ENCODE measurements around the gene LEFTY1.

The LEFTY1 gene

DNA sequence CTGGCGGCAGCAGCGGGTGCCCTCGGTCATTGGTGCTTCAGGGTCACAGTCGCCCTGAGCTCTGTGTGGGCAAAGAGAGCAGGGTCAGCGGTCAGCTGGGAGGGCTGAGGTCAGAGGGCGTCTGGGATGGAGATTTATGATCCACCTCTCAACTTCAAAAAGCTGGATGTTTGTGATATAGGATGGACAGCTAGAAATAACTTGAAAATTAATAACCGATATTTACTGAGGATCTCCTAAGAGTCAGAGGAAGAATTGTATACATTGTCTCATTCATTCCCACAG lies 2.0 kb downstream of the LEFTY1 start:
- no peak for DNase-seq

DNA sequence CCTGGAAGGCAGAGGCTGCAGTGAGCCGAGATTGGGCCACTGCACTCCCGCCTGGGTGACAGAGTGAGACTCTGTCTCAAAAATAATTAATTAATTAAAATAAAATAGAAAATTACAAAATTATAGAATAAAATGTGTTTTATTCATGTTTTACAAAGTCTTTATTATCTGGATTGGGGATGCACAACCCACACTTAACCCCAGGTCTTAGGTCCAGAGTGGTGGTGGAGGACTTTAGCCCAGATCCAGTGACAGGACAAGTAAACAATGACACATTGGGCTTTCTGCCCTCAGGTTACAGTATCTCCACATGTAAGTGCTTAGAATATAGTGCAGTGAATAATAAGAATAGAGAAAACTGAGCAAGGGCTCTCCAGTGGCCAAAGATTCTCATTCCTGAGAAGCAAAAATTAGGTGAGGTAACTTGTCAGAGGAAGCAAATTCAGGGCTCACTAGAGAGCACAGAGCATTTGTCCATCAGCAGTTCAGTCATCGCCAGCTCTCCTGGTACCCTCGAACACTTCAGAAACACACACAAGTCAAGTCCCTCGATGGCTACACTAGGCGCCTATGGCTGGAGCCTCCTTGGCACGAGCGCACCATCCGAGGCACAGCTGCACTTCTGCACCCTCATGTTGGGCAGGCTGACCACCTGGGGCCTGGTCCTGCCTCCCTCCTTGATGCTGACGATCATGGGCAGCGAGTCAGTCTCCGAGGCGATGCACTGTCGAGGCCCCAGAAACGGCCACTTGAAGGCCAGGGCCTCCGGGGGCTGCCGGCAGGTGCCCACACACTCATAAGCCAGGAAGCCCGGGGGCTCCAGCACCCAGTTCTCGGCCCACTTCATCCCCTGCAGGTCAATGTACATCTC lies 2.6 kb downstream of the LEFTY1 start:
- DNase-seq: no peak

GRCh38 chr1:225885336-225885735 lies 3.6 kb downstream of the LEFTY1 start:
- no peak for DNase-seq

- no peak for DNase-seq
Measured at GRCh38 chr1:225883616-225884265, 5.2 kb downstream of the LEFTY1 start.

DNA sequence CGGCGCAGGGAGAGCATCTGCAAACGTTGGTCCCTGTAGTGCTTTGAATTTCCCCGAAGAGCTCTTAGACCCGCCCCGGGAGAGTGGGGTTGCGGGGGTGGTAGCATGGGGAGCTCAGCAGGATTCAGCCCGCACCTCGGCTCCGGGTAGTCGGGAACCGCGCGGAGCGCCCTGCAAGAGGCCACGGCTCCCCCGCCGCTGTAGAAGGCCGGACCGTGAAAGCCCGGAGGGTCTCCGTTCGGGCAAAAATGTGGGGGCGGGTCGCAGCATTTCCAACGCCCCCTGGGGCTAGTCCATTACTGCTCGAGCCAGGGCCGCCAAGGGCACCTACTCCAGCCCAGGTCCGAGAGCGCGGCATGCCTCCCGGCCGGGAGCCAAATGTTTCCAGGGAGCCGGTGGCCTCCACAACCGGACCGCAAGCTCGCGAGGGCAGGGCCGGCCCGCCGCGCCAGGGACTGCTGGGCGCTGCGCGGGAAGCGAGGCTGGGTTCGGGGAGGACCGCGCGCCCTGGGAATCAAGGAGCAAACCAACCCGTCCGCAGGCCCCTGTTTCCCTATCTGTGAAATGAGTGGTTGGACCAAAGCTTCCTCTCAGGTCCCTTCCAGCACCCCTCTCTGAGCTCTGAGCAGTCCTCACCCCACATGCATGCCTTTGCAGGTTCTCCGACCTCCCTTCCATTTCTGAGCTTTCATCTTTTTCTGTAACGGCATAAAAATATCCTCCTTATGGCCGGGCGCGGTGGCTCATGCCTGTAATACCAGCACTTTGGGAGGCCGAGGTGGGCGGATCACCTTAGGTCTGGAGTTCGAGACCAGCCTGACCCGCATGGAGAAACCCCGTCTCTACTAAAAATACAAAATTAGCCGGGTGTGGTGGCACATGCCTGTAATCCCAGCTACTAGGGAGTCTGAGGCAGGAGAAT lies 6.0 kb downstream of the LEFTY1 start:
- no peak for DNase-seq

GRCh38 chr1:225881959-225882693 lies 6.8 kb downstream of the LEFTY1 start, which contains the start of gene TMEM63A:
TMEM63A (minus strand) TSS chr1:225882380; CDS start chr1:225877580, 4,800 bp downstream.
- no peak for DNase-seq

DNA sequence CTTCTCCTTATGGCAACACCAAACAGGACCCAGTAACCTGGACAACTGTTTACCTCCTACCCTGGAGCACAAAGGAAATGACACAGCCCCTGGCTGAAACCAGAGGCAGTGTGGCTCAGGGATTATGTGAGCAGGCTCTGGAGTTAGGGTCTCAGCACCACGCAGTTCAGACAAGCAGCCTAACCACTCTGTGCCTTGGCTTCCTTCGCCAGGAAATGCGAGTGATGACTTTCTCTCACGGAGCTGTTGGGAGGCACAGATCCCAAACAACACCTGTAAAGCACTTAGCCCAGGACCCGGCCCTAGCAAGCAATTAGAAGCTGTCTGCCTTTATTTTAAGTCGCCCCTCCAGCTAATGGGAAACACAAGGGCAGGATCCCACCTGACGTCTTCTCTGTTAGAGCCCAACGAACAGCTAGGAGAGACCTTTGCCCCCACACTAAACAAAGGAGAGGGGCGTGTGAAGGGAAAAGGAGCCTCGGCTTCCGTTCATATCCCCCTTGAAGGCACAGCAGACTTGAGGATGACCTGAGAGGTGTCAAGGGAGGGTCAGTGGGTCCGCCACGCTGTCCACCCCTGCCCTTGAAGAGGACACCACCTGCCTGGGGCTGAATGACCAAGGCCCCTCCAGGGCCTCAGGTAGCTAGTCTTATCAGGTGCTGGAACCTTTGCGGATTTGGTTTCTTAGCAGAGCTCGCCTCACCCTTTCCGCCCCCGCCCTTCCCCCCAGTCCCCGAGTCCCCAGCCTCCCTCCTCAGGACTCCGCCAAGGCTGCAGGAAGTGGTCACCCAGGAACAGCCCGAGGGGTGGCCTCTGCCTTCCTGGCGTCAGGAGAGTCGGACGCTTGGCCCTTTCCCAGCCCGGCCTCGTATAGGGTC lies 7.6 kb downstream of the LEFTY1 start:
- no peak for DNase-seq

DNA sequence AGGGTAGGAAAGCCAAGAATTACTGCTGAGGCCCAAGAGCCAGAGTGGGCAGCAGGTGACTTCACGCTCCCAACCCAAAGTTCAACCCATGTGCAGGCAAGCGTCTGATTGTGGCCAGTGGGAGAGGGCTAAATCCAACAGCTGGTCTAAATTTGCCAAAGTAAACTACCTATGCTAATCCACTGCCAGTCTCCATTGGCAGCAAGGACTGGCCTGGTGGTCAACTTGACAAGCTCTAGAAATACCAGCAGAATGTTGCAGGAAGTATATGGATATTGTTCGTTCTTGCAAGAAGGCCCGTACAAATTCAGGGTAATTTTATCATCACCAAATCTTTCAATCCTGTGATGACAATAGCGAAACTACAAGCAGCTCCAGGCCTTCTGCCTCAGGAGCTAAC lies 8.3 kb downstream of the LEFTY1 start:
- DNase-seq: no peak

DNA sequence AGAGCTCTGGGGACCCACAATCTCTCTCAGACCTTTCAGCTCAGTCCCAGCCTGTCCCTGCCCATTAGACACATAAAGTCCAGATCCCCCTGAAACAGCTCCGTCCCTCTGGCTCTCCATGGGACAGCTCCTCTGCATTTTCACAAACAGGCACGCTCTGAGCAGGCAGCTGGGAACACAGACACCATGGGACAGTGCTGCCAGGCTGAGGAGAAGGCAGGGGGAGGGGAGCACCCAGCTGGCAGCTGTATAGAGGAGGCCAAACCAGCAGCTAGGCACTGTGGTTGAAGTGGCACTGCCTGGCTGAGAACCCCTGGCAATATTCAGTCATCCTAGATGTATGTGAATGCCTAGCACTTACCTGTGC lies 8.7 kb downstream of the LEFTY1 start:
- DNase-seq: no peak

DNA sequence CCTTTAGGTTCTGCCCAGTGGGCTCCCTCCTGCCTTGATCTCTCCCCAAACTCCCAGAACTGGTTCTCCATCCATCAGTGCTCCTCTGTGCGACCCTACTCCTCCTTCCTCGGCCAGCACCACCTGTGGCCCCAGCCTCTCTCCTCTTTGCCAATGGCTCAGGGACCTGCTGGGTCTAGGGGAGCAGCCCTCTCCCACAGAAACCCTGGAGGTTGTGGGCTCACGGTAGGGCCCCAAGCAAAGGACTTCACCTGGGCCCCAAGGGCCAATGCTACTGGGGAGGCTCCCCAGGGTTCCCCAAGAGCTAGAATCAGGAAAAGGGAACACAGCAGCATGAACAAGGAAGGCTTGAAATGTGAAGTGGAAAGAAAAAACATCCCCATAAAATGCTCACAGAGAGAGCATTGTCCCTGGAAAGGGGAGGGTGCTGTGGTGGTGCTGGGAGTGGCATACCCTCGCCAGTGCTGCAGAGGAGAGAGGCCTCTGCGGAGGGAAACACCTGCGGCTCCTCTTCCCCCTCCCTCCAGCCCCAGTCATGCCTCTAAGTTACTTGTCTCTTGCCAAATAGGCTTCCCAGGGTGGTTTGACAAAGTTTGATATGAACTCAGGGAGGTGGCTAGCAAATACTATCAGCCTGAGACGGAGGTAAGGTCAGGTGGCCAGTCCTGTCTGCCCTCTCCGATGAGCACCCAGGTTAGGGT lies 9.3 kb downstream of the LEFTY1 start:
- DNase-seq: no peak

DNA sequence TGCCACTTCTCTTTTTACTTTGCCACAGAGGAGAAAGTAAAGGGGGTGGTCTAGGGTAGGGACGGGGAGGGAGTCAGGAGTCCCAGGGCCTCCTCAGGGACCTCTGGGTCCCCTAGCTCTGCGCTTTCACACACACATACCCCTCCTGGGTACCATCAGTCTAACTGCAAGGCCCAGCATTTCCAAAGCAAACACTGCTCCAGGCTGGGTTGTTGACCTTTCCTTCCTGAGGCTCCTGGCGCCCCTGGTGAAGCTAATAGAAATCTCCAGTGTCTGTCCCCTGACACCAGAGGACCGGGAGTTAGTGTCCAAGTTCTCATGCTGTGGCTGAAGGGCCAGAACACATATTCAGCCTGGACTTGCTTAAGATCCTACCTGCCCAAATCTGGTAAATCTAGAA lies 10.7 kb downstream of the LEFTY1 start:
- DNase-seq: no peak

DNA sequence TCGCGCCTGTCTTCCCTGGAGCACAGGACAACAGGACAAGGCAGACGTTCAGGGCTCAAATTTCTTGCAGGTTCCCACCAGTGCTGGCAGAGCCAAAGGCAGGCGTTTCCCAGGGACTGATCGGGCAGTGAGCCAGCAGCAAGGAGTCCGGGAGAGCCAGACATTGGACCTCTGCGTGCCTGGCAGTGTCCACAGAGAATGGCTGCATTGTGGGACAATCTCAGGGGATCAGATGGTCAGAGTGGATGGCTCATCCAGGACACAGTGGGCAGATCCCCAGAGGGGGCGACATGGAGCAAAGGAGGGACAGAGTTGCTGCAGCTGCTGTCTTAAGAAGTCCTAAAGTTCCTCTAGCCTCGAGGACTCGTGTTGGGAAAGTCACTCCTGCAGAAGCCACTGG lies 11.4 kb downstream of the LEFTY1 start:
- no peak for DNase-seq

DNA sequence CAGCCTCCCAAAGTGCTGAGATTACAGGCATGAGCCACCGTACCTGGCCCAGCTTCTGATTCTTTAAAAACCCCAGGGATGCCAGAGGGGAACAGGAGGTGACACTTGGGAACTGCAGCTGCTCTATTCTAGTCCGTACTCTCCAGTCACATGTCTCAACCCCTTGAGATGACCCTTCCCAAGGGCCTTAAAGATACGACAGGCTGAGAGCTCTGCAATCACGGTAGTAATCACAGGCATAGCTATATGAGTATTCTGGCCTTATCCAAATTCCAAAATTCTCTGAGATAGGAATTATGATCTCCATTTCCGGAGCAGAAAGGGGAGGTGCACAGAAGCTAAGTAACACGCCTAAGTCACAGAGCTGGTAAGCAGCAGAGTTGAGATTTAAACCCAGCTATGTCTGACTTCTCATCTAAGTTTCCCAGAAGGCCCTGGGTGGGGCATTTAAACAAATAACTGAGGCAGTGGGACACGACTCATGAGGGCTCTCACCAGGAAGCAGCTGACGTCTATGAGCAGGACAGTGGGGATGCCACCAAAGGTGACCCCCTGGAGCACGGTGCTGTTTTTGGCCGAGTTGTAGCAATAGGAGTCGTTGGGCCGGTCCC lies 11.9 kb downstream of the LEFTY1 start:
- DNase-seq: no peak

DNA sequence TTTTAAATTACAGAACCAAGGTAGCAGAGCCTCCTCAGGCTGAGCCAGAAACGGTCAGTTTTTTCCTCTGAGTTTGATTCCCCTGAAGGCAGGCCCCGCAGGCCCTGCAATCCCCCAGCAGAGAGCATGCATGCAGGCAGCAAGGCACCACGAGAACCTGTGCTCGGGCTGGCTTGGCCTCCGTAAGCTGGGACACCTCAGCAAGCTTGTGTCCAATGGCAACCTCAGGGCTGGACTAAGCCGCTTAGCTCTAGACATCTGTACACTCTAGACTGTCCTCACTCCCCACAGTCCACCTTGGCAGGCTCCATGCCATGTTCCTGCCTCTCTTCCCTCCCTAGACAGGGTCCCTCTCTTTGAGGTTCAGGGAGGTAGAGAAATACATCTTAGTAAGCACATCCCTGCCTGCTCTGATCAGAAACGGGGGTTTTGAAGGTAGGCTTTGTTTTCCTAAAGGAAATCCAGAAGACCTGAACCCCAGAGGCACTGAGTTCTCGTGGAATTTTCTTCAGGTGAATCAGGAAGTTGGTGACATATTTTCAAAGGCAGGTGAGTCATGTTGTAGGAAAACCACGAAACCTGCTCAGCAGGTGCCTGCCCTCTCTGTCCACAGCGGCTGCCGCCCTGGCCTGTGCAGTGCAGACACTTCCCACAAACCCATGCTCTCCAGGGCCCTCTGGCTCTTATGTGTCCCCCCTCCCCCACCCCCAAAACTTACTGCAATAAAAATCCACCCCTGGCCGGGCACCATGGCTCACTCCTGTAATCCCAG lies 13.7 kb downstream of the LEFTY1 start:
- no peak for DNase-seq

DNA sequence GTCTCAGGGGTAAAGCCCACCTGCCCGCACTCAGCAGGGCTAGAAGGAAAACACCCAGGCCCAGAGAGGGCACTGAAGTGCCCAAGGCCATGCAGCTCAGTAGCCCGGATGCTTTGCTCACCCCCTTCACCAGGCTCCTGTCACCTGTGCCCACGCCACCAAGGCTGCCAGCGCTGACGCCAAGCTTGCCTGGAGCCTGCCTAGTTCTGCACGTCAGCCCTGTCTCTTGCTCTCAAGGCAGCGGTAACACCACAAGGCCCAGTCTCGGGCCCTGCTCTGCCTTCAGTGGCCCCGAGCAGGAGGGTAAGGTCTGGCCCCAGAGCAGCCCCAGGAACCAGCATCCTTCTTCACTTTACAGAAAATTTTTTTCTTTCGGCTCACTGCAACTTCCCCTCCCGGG lies 14.5 kb downstream of the LEFTY1 start:
- DNase-seq: no peak

- no peak for DNase-seq
Measured at GRCh38 chr1:225873281-225873850, 15.6 kb downstream of the LEFTY1 start.

- no peak for DNase-seq
Measured at GRCh38 chr1:225872075-225872430, 16.9 kb downstream of the LEFTY1 start.

DNA sequence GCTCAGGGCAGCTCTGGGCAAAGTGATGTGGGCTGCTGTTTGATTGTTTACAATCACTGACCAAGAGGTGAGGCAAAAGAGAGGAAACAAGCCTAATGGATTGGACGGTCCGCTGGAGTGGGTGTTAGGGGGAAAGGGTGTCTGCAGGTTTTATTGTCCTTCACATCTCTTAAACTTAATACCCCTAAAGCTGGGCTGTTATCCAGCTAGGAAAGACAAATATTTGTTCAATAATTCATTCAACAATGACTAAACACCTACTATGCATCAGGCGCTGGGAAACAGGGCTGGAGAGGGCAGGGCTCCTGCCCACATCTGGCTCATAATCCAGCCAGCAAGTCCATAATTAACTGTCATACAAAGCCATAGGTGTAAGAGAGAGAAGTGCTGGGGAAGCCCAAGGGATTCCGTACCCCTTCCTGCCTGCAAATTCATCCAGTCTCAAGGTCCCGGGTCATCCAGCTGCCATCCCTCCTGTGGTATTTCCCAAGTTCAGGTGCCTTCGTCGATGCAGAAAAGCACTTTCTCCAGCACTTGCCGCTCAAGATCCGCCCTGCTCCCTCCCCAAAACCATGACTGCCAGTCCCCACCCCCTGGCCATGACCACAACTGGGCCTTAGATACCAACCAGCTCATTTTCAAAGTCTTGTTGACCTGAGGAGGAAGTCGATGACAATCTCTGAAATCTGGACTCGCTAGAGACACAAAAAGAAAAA lies 17.4 kb downstream of the LEFTY1 start:
- peak; percentile 77 for DNase-seq

DNA sequence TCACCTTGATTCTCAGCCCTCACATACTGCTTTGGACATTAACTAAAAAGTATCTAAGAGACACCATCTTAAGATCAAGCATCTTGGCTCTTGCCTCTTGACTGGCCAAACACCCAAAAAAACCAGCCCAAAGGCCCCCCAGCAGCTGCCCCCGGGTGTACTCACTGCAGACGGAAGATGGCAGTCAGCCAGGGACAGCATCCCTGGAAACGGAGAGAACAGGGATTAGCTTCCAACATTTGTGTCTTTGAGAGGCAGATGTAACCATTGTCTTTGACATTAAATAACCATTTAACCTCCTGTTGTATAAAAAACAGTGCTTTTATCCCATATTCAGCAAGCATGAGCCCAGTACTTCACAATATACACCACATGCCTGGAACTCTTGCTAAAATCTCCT lies 18.0 kb downstream of the LEFTY1 start:
- DNase-seq: no peak
